ENCODE data around the gene SLC45A3.

The SLC45A3 gene

GRCh38 chr1:205631010-205631767 lies 49.1 kb downstream of the SLC45A3 start:
- DNase-seq (ENCODE audit: low read depth) = peak; percentile 97
- no peak for TF ChIP-seq CTCF (IDR thresholded peaks at IDR 0.05; ENCODE audit: insufficient read depth, low read depth, low read length, missing control alignments)
- H3K4me3 ChIP-seq (ENCODE audit: low read depth, low read length) = peak overlapping the region; percentile 98

- no peak for TF ChIP-seq CTCF (IDR thresholded peaks at IDR 0.05; ENCODE audit: insufficient read depth, low read depth, low read length, missing control alignments)
- H3K4me3 ChIP-seq (ENCODE audit: low read depth, low read length) = peak overlapping the region; percentile 98
- DNase-seq (ENCODE audit: low read depth) = no peak
These were observed 49.7 kb downstream of the SLC45A3 start for GRCh38 chr1:205630651-205631009.

GRCh38 chr1:205630241-205630640 lies 50.1 kb downstream of the SLC45A3 start:
- peak overlapping the region; percentile 98 for H3K4me3 ChIP-seq (ENCODE audit: low read depth, low read length)
- peak; percentile 17 for DNase-seq (ENCODE audit: low read depth)
- TF ChIP-seq CTCF (IDR thresholded peaks at IDR 0.05; ENCODE audit: insufficient read depth, low read depth, low read length, missing control alignments) = no peak

GRCh38 chr1:205629751-205630150 lies 50.6 kb downstream of the SLC45A3 start:
- no peak for TF ChIP-seq CTCF (IDR thresholded peaks at IDR 0.05; ENCODE audit: insufficient read depth, low read depth, low read length, missing control alignments)
- peak; percentile 40 for DNase-seq (ENCODE audit: low read depth)
- peak overlapping the region; percentile 98 for H3K4me3 ChIP-seq (ENCODE audit: low read depth, low read length)

GRCh38 chr1:205627956-205628355 lies 52.4 kb downstream of the SLC45A3 start:
- no peak for DNase-seq (ENCODE audit: low read depth)
- H3K4me3 ChIP-seq (ENCODE audit: low read depth, low read length) = no peak overlapping the region
- TF ChIP-seq CTCF (IDR thresholded peaks at IDR 0.05; ENCODE audit: insufficient read depth, low read depth, low read length, missing control alignments) = no peak

- no peak overlapping the region for H3K4me3 ChIP-seq (ENCODE audit: low read depth, low read length)
- DNase-seq (ENCODE audit: low read depth) = peak; percentile 15
- TF ChIP-seq CTCF (IDR thresholded peaks at IDR 0.05; ENCODE audit: insufficient read depth, low read depth, low read length, missing control alignments) = no peak
These were observed 54.1 kb downstream of the SLC45A3 start for GRCh38 chr1:205626216-205626615.

GRCh38 chr1:205623646-205624045 lies 56.7 kb downstream of the SLC45A3 start:
- H3K4me3 ChIP-seq (ENCODE audit: low read depth, low read length) = no peak overlapping the region
- DNase-seq (ENCODE audit: low read depth) = no peak
- TF ChIP-seq CTCF (IDR thresholded peaks at IDR 0.05; ENCODE audit: insufficient read depth, low read depth, low read length, missing control alignments) = no peak
